ENCODE results near the gene PTPN1.

The PTPN1 gene

GRCh38 chr20:50521221-50522052 lies 11.3 kb downstream of the PTPN1 start:
- H3K27ac ChIP-seq (ENCODE audit: low read depth, low read length, poor library complexity, severe bottlenecking): no peak overlapping the region
- H3K9me3 ChIP-seq (ENCODE audit: low read length): no peaks in the 10 kb centered on the region
- H2AFZ ChIP-seq (ENCODE audit: low read length): no peak overlapping the region
- no peak for TF ChIP-seq EZH2 (IDR thresholded peaks at IDR 0.05; ENCODE audit: borderline replicate concordance, low read length)
- TF ChIP-seq, protein P1, sequence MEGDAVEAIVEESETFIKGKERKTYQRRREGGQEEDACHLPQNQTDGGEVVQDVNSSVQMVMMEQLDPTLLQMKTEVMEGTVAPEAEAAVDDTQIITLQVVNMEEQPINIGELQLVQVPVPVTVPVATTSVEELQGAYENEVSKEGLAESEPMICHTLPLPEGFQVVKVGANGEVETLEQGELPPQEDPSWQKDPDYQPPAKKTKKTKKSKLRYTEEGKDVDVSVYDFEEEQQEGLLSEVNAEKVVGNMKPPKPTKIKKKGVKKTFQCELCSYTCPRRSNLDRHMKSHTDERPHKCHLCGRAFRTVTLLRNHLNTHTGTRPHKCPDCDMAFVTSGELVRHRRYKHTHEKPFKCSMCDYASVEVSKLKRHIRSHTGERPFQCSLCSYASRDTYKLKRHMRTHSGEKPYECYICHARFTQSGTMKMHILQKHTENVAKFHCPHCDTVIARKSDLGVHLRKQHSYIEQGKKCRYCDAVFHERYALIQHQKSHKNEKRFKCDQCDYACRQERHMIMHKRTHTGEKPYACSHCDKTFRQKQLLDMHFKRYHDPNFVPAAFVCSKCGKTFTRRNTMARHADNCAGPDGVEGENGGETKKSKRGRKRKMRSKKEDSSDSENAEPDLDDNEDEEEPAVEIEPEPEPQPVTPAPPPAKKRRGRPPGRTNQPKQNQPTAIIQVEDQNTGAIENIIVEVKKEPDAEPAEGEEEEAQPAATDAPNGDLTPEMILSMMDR (IDR thresholded peaks at IDR 0.05; ENCODE audit: low read length): no peak
- no peaks in the 10 kb centered on the region for H3F3A ChIP-seq (ENCODE audit: insufficient read depth, low read length)
- H3K27me3 ChIP-seq (ENCODE audit: insufficient read depth, low read length): no peaks in the 10 kb centered on the region
- no peaks in the 10 kb centered on the region for H3K36me3 ChIP-seq (ENCODE audit: insufficient read depth, low read length)
- no peak overlapping the region for H3K9ac ChIP-seq (ENCODE audit: low read length)
- no peak overlapping the region for H3K4me2 ChIP-seq (ENCODE audit: low read length)
- peaks cover 20% of the 10 kb centered on the region for H3K4me1 ChIP-seq (ENCODE audit: insufficient read depth, low read length, severe bottlenecking)
- H3K79me2 ChIP-seq (ENCODE audit: insufficient read depth, low read length): peaks cover 54% of the 10 kb centered on the region
- no peaks in the 10 kb centered on the region for H3K9me2 ChIP-seq (ENCODE audit: low read depth, low read length)
- no peak overlapping the region for H3K4me3 ChIP-seq (ENCODE audit: low read depth, low read length, poor library complexity, severe bottlenecking)
- no peaks in the 10 kb centered on the region for H4K20me1 ChIP-seq (ENCODE audit: insufficient read depth, low read length)

- H3K4me3 ChIP-seq (ENCODE audit: low read depth, low read length, poor library complexity, severe bottlenecking): no peak overlapping the region
- H3K9me2 ChIP-seq (ENCODE audit: low read depth, low read length): no peaks in the 10 kb centered on the region
- no peaks in the 10 kb centered on the region for H3K9me3 ChIP-seq (ENCODE audit: low read length)
- peaks cover 13% of the 10 kb centered on the region for H3K4me1 ChIP-seq (ENCODE audit: insufficient read depth, low read length, severe bottlenecking)
- no peaks in the 10 kb centered on the region for H4K20me1 ChIP-seq (ENCODE audit: insufficient read depth, low read length)
- H3F3A ChIP-seq (ENCODE audit: insufficient read depth, low read length): no peaks in the 10 kb centered on the region
- H3K36me3 ChIP-seq (ENCODE audit: insufficient read depth, low read length): no peaks in the 10 kb centered on the region
- H3K79me2 ChIP-seq (ENCODE audit: insufficient read depth, low read length): peaks cover 54% of the 10 kb centered on the region
- no peak overlapping the region for H3K27ac ChIP-seq (ENCODE audit: low read depth, low read length, poor library complexity, severe bottlenecking)
- no peaks in the 10 kb centered on the region for H3K27me3 ChIP-seq (ENCODE audit: insufficient read depth, low read length)
- H2AFZ ChIP-seq (ENCODE audit: low read length): no peak overlapping the region
- no peak overlapping the region for H3K9ac ChIP-seq (ENCODE audit: low read length)
- no peak overlapping the region for H3K4me2 ChIP-seq (ENCODE audit: low read length)
- TF ChIP-seq, protein P1 (IDR thresholded peaks at IDR 0.05; ENCODE audit: low read length): no peak
- TF ChIP-seq EZH2 (IDR thresholded peaks at IDR 0.05; ENCODE audit: borderline replicate concordance, low read length): no peak
Measured at GRCh38 chr20:50522053-50522674, 12.0 kb downstream of the PTPN1 start.

- H3K27me3 ChIP-seq (ENCODE audit: insufficient read depth, low read length): no peaks in the 10 kb centered on the region
- peaks cover 13% of the 10 kb centered on the region for H3K4me1 ChIP-seq (ENCODE audit: insufficient read depth, low read length, severe bottlenecking)
- H3K9me3 ChIP-seq (ENCODE audit: low read length): no peaks in the 10 kb centered on the region
- H4K20me1 ChIP-seq (ENCODE audit: insufficient read depth, low read length): no peaks in the 10 kb centered on the region
- H3K9ac ChIP-seq (ENCODE audit: low read length): no peak overlapping the region
- H3K4me3 ChIP-seq (ENCODE audit: low read depth, low read length, poor library complexity, severe bottlenecking): no peak overlapping the region
- peak overlapping the region; percentile 26 for H3K27ac ChIP-seq (ENCODE audit: low read depth, low read length, poor library complexity, severe bottlenecking)
- no peaks in the 10 kb centered on the region for H3F3A ChIP-seq (ENCODE audit: insufficient read depth, low read length)
- 0 out of 2 replicates have a peak, but pooled peaks cover 8% of the 10 kb centered on the region for H3K36me3 ChIP-seq (ENCODE audit: insufficient read depth, low read length)
- peaks cover 41% of the 10 kb centered on the region for H3K79me2 ChIP-seq (ENCODE audit: insufficient read depth, low read length)
- H3K4me2 ChIP-seq (ENCODE audit: low read length): peak overlapping the region; percentile 16; the same call in 1 of the 2 replicates
- no peak overlapping the region for H2AFZ ChIP-seq (ENCODE audit: low read length)
- no peaks in the 10 kb centered on the region for H3K9me2 ChIP-seq (ENCODE audit: low read depth, low read length)
- TF ChIP-seq, protein P1 (IDR thresholded peaks at IDR 0.05; ENCODE audit: low read length): no peak
- TF ChIP-seq EZH2 (IDR thresholded peaks at IDR 0.05; ENCODE audit: borderline replicate concordance, low read length): no peak
Measured at GRCh38 chr20:50523552-50524167, 13.5 kb downstream of the PTPN1 start.
